Smooth muscle cell (in vitro differentiated cells): ENCODE data around the gene MEIKIN. TPM values are rescaled to one million over a fixed set of nuclear protein-coding genes. Genes with fewer than 3 reads are reported as not detected.

ENCODE experiments used
- polyA plus RNA-seq: library from polyadenylated mRNA; unstranded; fragments of >200 nt; fragmentation: Nextera tagmentation; extraction: Ambion mirVana; gene quantifications from 2 replicates; pipeline ENCODE4 v1.2.1, GENCODE V29; 2016
- total RNA-seq: library from RNA; depleted of rRNA; stranded (reverse); fragments of >200 nt; gene quantifications from 2 replicates; pipeline ENCODE4 v1.2.3, GENCODE V29; 2014

Gene MEIKIN
- total and polyA plus RNA-seq, 2 experiments from 2014 or later, result not detected

Other genes starting within 250 kb of the MEIKIN start
- 35.8 and 47.4 TPM in 2 replicates for gene FNIP1, start 148.6 kb downstream of the MEIKIN start, total RNA-seq
- 8.8 and 11.4 TPM in 2 replicates for gene FNIP1, start 148.6 kb downstream of the MEIKIN start, polyA plus RNA-seq
- not detected in 2 replicates for gene ACSL6, start 66.0 kb upstream of the MEIKIN start, total RNA-seq
- gene ACSL6, start 66.0 kb upstream of the MEIKIN start, polyA plus RNA-seq, result not detected in 2 replicates
- gene IL3, start 115.0 kb upstream of the MEIKIN start, total RNA-seq, result not detected in 2 replicates
- not detected in 2 replicates for gene IL3, start 115.0 kb upstream of the MEIKIN start, polyA plus RNA-seq
- not detected in 2 replicates for gene CSF2, start 128.1 kb upstream of the MEIKIN start, total RNA-seq
- gene CSF2, start 128.1 kb upstream of the MEIKIN start, polyA plus RNA-seq, result not detected in 2 replicates